Motor neuron (in vitro differentiated cells): Measurements from ENCODE around the gene CSRNP3. TPM values are rescaled to one million over a fixed set of nuclear protein-coding genes. Genes with fewer than 3 reads are reported as not detected.

Source experiments
- total RNA-seq, 8 experiments: library from RNA; unstranded; fragments of 300-600 nt; gene quantifications; 2 replicates each; pipeline versions ENCODE4 v1.2.3 to v1.2.4, GENCODE V29; 2022

The CSRNP3 gene
- total RNA-seq, 8 experiments from 2014 or later: 1.9 to 45.9 (median 32.0) TPM

Other genes starting within 250 kb of the CSRNP3 start
- gene SCN2A, start 230.3 kb upstream of the CSRNP3 start, total RNA-seq: 10 to 100 TPM in 4 of 8 experiments, 1 to 10 TPM in 2, under 1 TPM in 2; 0.31 to 24.4 (median 7.9) TPM